Kidney (tissue), 14 donors: ENCODE measurements around the gene RPL38. TPM values are rescaled to one million over a fixed set of nuclear protein-coding genes. Genes with fewer than 3 reads are reported as not detected.

Experiments
- DNase-seq, 5 donors: peaks; one replicate each; pipeline ENCODE4 v3.0.0-alpha.2; 2013 to 2020
- FAIRE-seq: peaks from 2 replicates; lab custom pipeline; 2012; peaks lifted over from hg19 to GRCh38; lab: Jason Lieb, UNC
- H3K27ac ChIP-seq, 2 donors: one replicate each; pipeline ENCODE4 v1.7.0; 2013; ENCODE audit warnings: low read depth in 2 of 2, low read length in 2 of 2, inconsistent platforms in 1 of 2
- H3K27me3 ChIP-seq: one replicate; pipeline ENCODE4 v1.7.1; 2013; ENCODE audit warnings: low read length, inconsistent platforms; ENCODE audit not compliant: control insufficient read depth, insufficient read depth
- H3K36me3 ChIP-seq, 3 donors: one replicate each; pipeline versions ENCODE4 v1.7.0 to v1.7.1; 2013; ENCODE audit warnings: low read length in 3 of 3, control low read depth in 1 of 3, inconsistent platforms in 1 of 3; ENCODE audit not compliant: insufficient read depth in 3 of 3, control insufficient read depth in 2 of 3
- H3K4me1 ChIP-seq, 3 donors: one replicate each; pipeline versions ENCODE4 v1.7.0 to v1.7.1; 2013; ENCODE audit warnings: low read length in 3 of 3, inconsistent platforms in 1 of 3, low read depth in 1 of 3; ENCODE audit not compliant: control insufficient read depth in 2 of 3, insufficient read depth in 2 of 3
- H3K4me3 ChIP-seq, 3 donors: one replicate each; pipeline versions ENCODE4 v1.7.0 to v1.8.1; 2013; ENCODE audit warnings: low read length in 3 of 3, control low read depth in 1 of 3, inconsistent platforms in 1 of 3
- H3K9ac ChIP-seq, 3 donors: one replicate each; pipeline versions ENCODE4 v1.7.0 to v1.7.1; 2013; ENCODE audit warnings: low read length in 3 of 3, control low read depth in 1 of 3, inconsistent platforms in 1 of 3
- H3K9me3 ChIP-seq, 3 donors: one replicate each; pipeline versions ENCODE4 v1.7.0 to v1.7.1; 2013; ENCODE audit warnings: low read length in 3 of 3, control low read depth in 1 of 3, inconsistent platforms in 1 of 3; ENCODE audit not compliant: control insufficient read depth in 2 of 3, insufficient read depth in 1 of 3
- intact Hi-C: fragments of 100-400 bp; cut with DNase I; formaldehyde crosslinking; loops from one replicate; pipeline ENCODE4 v1.11.1; 2022
- polyA plus RNA-seq: library from polyadenylated mRNA; stranded (reverse); fragments of 350-450 nt; fragmentation: Illumina TruSeq; extraction: RNeasy Lipid Tissue Mini Kit (QIAGEN cat#74804); gene quantifications from one replicate; pipeline ENCODE4 v1.2.3, GENCODE V29; 2014; ENCODE audit warnings: low read depth, low replicate concordance; ENCODE audit not compliant: insufficient read depth
- total RNA-seq: library from RNA; stranded (reverse); fragmentation: NEBNext Ultra II Directional; extraction: Animal tissue kit (Norgen Biotek cat#: 25700); gene quantifications from one replicate; pipeline ENCODE4 v1.2.1, GENCODE V29; 2021
- TF ChIP-seq, protein P1 (sequence below): IDR thresholded peaks from 3 replicates; pipeline ENCODE4 v1.5.1; 2012; ENCODE audit warnings: mild to moderate bottlenecking, moderate library complexity, borderline replicate concordance; ENCODE audit not compliant: insufficient read depth; ENCODE audit errors: extremely low read depth
- donor health status: control.
- donor health status: control.
- donor health status: control.
- donor health status: control.
- donor health status: control.
- donor health status: DM: yes; HTN: yes; CAD: no.
- donor health status: Normal renal cell carcinoma (clear cell type).

RPL38 gene
- total and polyA plus RNA-seq, 2 donors from 2014 or later: 664 to 1,966 TPM

DNA sequence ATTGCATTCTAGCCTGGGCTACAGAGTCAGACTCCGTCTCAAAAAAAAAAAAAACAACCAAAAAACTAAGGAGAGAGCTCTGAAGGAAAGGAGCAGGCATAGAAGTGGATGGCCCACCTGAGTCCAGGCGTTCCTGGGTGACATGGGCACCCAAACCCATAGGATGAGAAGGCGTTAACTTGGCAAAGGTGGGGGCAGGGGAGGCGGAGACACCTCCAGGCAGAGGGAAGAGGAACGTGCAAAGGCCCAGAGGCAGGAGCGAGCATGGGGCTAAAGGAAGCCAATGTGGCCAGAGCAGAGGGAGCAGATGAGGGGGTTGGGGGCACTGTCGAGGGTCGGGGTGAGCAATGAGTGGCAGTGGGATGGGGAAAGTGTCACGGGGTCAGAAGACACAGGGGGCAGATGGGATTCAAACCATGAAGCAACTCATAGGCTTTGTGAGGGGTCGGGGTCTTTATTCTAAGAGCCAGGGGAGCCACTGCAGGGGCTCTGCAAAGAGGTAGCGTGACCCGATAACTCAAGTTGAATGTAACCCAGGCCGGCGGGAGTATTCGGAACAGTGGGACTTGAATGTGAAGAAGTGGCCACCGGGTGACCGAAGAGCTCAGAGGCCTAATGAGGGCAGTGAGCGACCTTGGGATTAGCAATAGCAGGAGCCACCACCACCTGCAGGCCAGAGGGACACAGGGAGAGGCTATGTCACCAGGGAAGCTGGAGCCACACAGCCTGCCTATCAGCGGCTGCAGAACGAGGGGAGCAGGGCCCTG lies 21.7 kb downstream of the RPL38 start:
- Histone ChIP-seq H3K9ac (no peak overlapping the region), H3K4me1 (no peaks in the 10 kb centered on the region), H3K27ac (no peak overlapping the region), H3K9me3 (no peaks in the 10 kb centered on the region), H3K27me3 (no peaks in the 10 kb centered on the region), H3K36me3 (no peaks in the 10 kb centered on the region), H3K4me3 (no peak overlapping the region)
- intact Hi-C loops: no loop called here
- DNase-seq: peak in 1 of 5 donors; percentile 65
- FAIRE-seq: no peak
- TF ChIP-seq, protein P1, sequence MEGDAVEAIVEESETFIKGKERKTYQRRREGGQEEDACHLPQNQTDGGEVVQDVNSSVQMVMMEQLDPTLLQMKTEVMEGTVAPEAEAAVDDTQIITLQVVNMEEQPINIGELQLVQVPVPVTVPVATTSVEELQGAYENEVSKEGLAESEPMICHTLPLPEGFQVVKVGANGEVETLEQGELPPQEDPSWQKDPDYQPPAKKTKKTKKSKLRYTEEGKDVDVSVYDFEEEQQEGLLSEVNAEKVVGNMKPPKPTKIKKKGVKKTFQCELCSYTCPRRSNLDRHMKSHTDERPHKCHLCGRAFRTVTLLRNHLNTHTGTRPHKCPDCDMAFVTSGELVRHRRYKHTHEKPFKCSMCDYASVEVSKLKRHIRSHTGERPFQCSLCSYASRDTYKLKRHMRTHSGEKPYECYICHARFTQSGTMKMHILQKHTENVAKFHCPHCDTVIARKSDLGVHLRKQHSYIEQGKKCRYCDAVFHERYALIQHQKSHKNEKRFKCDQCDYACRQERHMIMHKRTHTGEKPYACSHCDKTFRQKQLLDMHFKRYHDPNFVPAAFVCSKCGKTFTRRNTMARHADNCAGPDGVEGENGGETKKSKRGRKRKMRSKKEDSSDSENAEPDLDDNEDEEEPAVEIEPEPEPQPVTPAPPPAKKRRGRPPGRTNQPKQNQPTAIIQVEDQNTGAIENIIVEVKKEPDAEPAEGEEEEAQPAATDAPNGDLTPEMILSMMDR: no peak

DNA sequence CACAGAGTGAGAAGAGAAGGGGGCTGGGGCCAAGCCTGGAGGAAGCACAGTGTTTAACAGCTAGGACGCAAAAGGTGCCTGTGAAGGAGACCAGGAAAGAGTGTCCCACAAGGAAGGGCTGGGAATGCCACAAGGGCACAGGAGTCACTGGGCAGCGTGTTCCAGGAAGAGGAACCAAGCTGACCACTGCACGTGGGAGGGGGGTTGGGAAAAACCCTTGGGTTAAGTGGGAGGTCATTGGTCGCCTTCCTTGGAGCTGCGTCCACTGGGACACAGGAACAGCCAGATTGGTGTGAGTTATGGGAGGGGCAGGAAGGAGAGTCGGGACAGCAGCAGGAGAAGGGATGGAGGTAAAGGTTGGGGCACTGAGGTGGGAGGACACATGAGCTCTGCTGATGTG lies 22.8 kb downstream of the RPL38 start:
- TF ChIP-seq, protein P1: no peak

DNA sequence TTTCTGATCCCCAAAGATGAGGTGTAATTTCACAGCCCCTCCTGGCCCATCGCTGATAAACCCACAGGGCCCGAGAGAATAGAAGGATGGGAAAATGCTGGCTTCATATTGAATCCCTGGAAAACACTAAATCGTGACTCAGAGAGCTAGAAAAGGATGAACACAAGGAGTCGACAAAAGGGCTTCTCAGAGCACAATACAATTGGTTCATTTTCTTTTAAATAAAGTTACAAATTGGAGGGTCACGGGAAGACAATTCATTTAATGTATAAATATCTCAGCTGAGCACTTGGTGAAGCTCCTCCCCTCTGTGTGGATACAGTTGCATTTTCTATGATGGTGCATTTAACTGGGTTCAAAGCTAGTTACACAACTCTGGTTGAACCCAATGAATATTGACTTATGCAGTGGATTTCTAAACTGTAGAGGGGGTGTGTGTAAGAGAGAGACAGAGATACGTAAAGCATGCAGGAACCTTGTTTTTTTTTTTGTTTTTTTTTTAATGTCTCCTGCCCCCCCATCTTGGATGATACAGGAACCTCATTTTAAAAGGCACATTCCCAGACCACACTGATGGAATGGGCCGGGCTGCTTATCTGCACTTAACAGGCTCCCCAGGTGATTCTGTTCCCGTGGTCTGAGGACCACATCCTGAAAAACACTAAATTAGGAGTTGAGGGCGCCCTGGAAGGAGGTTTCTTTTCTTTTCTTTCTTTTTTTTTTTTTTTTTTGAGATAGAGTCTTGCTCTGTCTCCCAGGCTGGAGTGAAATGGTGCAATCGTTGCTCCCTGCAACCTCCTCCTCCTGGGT lies 24.0 kb downstream of the RPL38 start:
- Histone ChIP-seq H3K27ac (no peak overlapping the region), H3K36me3 (no peaks in the 10 kb centered on the region), H3K4me3 (no peak overlapping the region), H3K27me3 (no peaks in the 10 kb centered on the region), H3K4me1 (no peaks in the 10 kb centered on the region), H3K9me3 (no peaks in the 10 kb centered on the region), H3K9ac (no peak overlapping the region)
- no peak for DNase-seq
- intact Hi-C loops: no loop called here
- FAIRE-seq: no peak
- TF ChIP-seq, protein P1: no peak

More for the DNA sequence above, 22.8 kb downstream of the RPL38 start:
- Histone ChIP-seq H3K36me3 (no peaks in the 10 kb centered on the region), H3K27ac (no peak overlapping the region), H3K4me3 (no peak overlapping the region), H3K4me1 (no peaks in the 10 kb centered on the region), H3K9ac (no peak overlapping the region), H3K27me3 (no peaks in the 10 kb centered on the region), H3K9me3 (no peaks in the 10 kb centered on the region)
- FAIRE-seq (no peak), DNase-seq (no peak)
- intact Hi-C loops: no loop called here
